ENCODE results near the gene TATDN3. TPM values are rescaled to one million over a fixed set of nuclear protein-coding genes. Genes with fewer than 3 reads are reported as not detected.
A peak's percentile ranks its signal among the peaks of the same experiment; 100 is the strongest.

TATDN3 gene
- total RNA-seq (1 to 10 TPM; 7.7 to 9.5 (median 8.8) TPM), polyA plus RNA-seq (10 to 100 TPM in 1 of 2 donors, 1 to 10 TPM in 1; 8.3 to 10.4 TPM)

DNA sequence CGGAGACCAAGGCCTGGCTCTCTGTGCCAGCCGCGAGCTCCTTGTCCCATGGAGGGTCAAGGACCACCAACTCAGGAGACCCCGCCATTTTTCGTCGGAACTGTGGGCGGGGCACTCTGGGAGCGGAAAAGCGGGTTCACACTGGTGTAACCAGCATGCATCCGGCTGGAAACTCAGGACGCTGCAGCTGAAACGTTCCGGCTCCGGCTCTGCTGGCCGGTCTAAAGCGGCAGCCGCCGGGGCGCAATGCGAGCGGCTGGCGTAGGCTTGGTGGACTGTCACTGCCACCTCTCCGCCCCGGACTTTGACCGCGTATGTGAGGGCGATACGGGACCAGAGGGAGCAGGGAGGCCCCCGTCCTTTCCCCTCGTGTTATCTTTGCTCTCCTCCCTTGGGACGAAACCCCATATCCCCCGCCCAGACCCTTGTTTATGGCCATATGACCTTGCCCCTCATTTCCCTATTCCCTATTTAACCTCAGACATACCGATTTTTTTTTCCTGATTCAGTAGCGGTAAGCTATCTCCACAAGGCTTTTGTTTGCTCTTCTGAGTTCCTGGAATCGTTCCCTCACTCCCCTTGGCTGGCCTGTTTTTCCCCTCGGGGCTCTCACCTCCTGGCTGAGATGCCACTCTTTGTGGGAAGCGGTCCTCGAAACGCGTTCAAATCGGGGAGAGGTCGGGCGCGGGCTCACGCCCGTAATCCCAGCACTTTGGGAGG lies at the start of gene TATDN3, which contains the start of gene NSL1:
TSS of gene TATDN3 (plus strand) at position 219 of the 720 bp plus-strand sequence. CDS start at position 247, 28 bp downstream.
TSS of gene NSL1 (minus strand) at position 102 of the 720 bp plus-strand sequence. CDS start at position 88, 14 bp downstream.
- ATAC-seq (peak; percentile 95 to 99 (median 98)), DNase-seq (peak; percentile 88 to 95 (median 90)), FAIRE-seq (no peak)
- Histone ChIP-seq H3K4me3 (peak within 1 kb of the TSS; percentile 56 to 98 (median 64)), H3K9me3 (no peaks in the 10 kb centered on the region), H3K27ac (peak within 1 kb of the TSS; percentile 64 to 98 (median 88)), H3K36me3 (no peaks in the 10 kb centered on the region), H3K27me3 (no peaks in the 10 kb centered on the region), H3K4me1 (peaks cover 4 to 21% (median 9%) of the 10 kb centered on the region in 3 donors)
- TF ChIP-seq CTCF (IDR thresholded peaks at IDR 0.05), result no peak
- intact Hi-C loops (cut with DNase I), result no loop called here
- WGBS, 2 donors, result 0% methylated on average over 43 to 46 of the region's 46 CpGs

GRCh38 chr1:212743901-212744475 lies 47.7 kb upstream of the TATDN3 start:
- no peaks in the 10 kb centered on the region for H3K4me1 ChIP-seq
- ATAC-seq (no peak), FAIRE-seq (no peak), DNase-seq (no peak)
- H3K4me3 ChIP-seq, result no peak overlapping the region
- WGBS, 2 donors, result 88 to 90% methylated on average over 4 of the region's 4 CpGs
- no peaks in the 10 kb centered on the region for H3K9me3 ChIP-seq
- no peak overlapping the region for H3K27ac ChIP-seq
- no peaks in the 10 kb centered on the region for H3K27me3 ChIP-seq
- no peaks in the 10 kb centered on the region for H3K36me3 ChIP-seq
- no peak for TF ChIP-seq CTCF (IDR thresholded peaks at IDR 0.05)
- intact Hi-C loops (cut with DNase I), result no loop called here

DNA sequence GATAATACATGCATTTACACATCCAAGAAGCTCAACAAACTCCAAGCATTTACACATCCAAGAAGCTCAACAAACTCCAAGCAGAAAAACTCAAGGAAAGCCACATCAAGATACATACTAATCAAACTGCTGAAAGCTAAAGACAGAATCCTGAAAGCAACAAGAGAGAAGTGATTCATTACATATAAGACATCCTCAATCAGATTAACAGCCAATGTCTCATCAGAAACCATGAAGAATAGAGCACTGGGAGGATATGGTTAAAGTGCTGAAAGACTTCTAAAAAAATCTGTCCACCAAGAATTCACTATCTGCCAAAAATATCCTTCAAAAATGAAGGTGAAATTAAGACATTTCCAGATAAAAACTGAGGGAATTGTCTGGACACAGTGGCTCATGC lies 46.4 kb upstream of the TATDN3 start:
- intact Hi-C loops (cut with DNase I), result no loop called here
- no peak for TF ChIP-seq CTCF (IDR thresholded peaks at IDR 0.05)
- H3K9me3 ChIP-seq, result no peaks in the 10 kb centered on the region
- H3K4me3 ChIP-seq, result no peak overlapping the region
- H3K27ac ChIP-seq, result no peak overlapping the region
- ATAC-seq (no peak), DNase-seq (no peak), FAIRE-seq (no peak)
- peaks cover 0 to 4% (median 0%) of the 10 kb centered on the region in 3 donors for H3K4me1 ChIP-seq
- H3K27me3 ChIP-seq, result no peaks in the 10 kb centered on the region
- H3K36me3 ChIP-seq, result no peaks in the 10 kb centered on the region

DNA sequence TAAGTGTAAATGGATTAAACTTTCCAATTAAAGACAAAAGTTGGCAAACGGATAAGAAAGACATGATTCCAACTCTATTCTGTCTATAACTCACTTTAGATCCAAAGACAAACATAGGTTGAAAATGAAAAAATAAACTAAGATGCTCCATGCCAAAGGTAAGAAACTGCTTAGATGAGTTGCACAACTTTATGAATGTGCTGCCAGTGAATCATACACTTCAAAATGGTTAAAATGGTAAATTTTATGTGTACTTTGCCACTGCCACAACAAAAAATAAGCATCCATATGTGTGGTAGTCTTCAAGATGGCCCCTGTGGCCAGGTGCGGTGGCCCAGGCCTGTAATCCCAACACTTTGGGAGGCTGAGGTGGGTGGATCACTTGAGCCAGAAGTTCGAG lies 45.1 kb upstream of the TATDN3 start:
- FAIRE-seq, result no peak
- 95 to 96% methylated on average over 3 of the region's 3 CpGs for WGBS, 2 donors
- Histone ChIP-seq H3K27ac (no peak overlapping the region), H3K9me3 (no peaks in the 10 kb centered on the region), H3K4me3 (no peak overlapping the region), H3K36me3 (no peaks in the 10 kb centered on the region), H3K27me3 (no peaks in the 10 kb centered on the region), H3K4me1 (peaks cover 0 to 7% (median 0%) of the 10 kb centered on the region in 3 donors)
- no peak for TF ChIP-seq CTCF (IDR thresholded peaks at IDR 0.05)
- ATAC-seq, result no peak
- DNase-seq, result no peak
- intact Hi-C loops (cut with DNase I), result no loop called here

Measured in pancreas (tissue), 10 donors.